Tibial nerve (tissue), 4 donors: ENCODE measurements around the gene STARD8. TPM values are rescaled to one million over a fixed set of nuclear protein-coding genes. Genes with fewer than 3 reads are reported as not detected.

Experiments
- DNase-seq, 2 donors: peaks; one replicate each; pipeline ENCODE4 v3.0.0-alpha.2; 2019; ENCODE audit warnings: low spot score in 2 of 2
- H3K27ac ChIP-seq, 4 donors: fragments of 200-600 bp; sonication (generic) in 3 of 4; one replicate each; pipeline ENCODE4 v1.5.1; 2017 to 2019; ENCODE audit warnings: mild to moderate bottlenecking in 1 of 4
- H3K27me3 ChIP-seq, 2 donors: fragments of 200-600 bp; sonication (generic) in 1 of 2; one replicate each; pipeline versions ENCODE4 v1.5.1 to v1.6.0; 2017 to 2019
- H3K36me3 ChIP-seq, 3 donors: fragments of 200-600 bp; sonication (generic); one replicate each; pipeline ENCODE4 v1.5.1; 2018 to 2019
- H3K4me1 ChIP-seq, 4 donors: fragments of 200-600 bp; sonication (generic) in 3 of 4; one replicate each; pipeline ENCODE4 v1.5.1; 2017 to 2019
- H3K4me3 ChIP-seq, 4 donors: fragments of 200-600 bp; sonication (generic) in 3 of 4; one replicate each; pipeline ENCODE4 v1.5.1; 2017 to 2019; ENCODE audit warnings: mild to moderate bottlenecking in 1 of 4, moderate library complexity in 1 of 4
- H3K9me3 ChIP-seq, 4 donors: fragments of 200-600 bp; sonication (generic) in 3 of 4; one replicate each; pipeline ENCODE4 v1.5.1; 2017 to 2019
- EP300 ChIP-seq, 2 donors: sonication (generic); formaldehyde crosslinking; IDR thresholded peaks; one replicate each; pipeline ENCODE4 v1.6.1; 2017; ENCODE audit warnings: antibody characterized with exemption in 2 of 2, mild to moderate bottlenecking in 1 of 2
- POLR2A ChIP-seq, 2 donors: fragments of 450-650 bp; IDR thresholded peaks; one replicate each; pipeline ENCODE4 v1.6.1; 2017; ENCODE audit warnings: antibody characterized with exemption in 2 of 2, mild to moderate bottlenecking in 2 of 2, moderate library complexity in 2 of 2
- WGBS, 2 donors: methylation state at CpG; one replicate each; pipeline ENCODE4 v1.1.5; 2018; 5-methylcytosine and 5-hydroxymethylcytosine counted together
- total RNA-seq, 4 donors: library from RNA; depleted of rRNA; stranded (reverse); fragments of >200 nt; gene quantifications; one replicate each; pipeline ENCODE4 v1.1.0, GENCODE V29; 2016
- TF ChIP-seq, protein P1 (sequence below), 5 experiments: fragments of 200-600 bp in 3 of 5; fragments of 450-650 bp in 2 of 5; sonication (generic) in 3 of 5; IDR thresholded peaks; one replicate each; pipeline ENCODE4 v1.5.1; 2016 to 2019; ENCODE audit warnings: antibody characterized with exemption in 5 of 5, mild to moderate bottlenecking in 3 of 5, moderate library complexity in 2 of 5

STARD8 gene
- total RNA-seq, 4 donors from 2014 or later, result 20.7 to 30.8 (median 22.0) TPM

DNA sequence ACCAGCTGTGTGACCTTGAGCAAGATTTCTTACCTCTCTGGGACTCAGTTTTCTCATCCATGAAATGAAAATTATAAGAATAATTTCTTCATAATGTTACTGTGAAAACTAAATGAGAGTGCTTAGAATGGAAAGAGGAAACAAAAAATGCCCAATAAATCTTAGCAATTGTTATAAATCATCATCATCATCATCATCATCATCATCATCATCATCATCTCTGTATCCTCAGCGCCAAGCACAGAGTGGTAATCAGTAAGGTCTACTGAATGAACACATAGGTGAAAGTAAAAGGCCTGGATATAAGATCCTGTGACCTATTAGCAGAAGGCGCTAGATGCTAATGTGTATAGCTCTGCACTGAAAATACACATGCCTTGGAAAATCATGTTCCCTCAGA lies 6.8 kb upstream of the STARD8 start:
- no peaks in the 10 kb centered on the region for H3K27me3 ChIP-seq
- 69 to 81% methylated on average over 2 of the region's 2 CpGs for WGBS, 2 donors
- H3K36me3 ChIP-seq, result no peaks in the 10 kb centered on the region

DNA sequence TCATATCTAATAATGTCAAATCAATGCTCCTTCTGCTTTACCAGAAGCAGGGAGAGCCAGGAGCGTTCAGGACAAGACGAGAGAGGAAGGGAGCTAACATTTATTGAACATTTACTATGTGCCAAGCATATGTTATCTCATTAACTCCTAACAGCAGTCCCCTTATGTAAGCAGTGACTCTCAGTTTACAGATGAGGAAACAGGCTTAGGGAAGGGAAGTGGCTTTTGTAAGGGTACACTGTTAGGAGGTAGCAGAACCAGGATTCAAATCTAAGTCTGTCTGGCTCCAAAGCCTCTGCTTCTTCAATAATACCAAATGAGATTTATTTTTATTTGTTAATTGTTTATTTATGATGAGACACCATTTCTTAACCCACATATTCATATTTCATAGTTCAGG lies 2.6 kb upstream of the STARD8 start:
- Histone ChIP-seq H3K9me3 (no peaks in the 10 kb centered on the region), H3K4me3 (no peak overlapping the region), H3K4me1 (peaks cover 0 to 15% (median 0%) of the 10 kb centered on the region in 4 donors), H3K36me3 (no peaks in the 10 kb centered on the region), H3K27me3 (peaks cover 0 to 23% of the 10 kb centered on the region in 2 donors), H3K27ac (no peak overlapping the region)
- 73 to 86% methylated on average over 2 of the region's 2 CpGs for WGBS, 2 donors
- DNase-seq, result no peak
- TF ChIP-seq POLR2A (IDR thresholded peaks at IDR 0.05), result no peak
- no peak for TF ChIP-seq EP300 (IDR thresholded peaks at IDR 0.05)
- TF ChIP-seq, protein P1, sequence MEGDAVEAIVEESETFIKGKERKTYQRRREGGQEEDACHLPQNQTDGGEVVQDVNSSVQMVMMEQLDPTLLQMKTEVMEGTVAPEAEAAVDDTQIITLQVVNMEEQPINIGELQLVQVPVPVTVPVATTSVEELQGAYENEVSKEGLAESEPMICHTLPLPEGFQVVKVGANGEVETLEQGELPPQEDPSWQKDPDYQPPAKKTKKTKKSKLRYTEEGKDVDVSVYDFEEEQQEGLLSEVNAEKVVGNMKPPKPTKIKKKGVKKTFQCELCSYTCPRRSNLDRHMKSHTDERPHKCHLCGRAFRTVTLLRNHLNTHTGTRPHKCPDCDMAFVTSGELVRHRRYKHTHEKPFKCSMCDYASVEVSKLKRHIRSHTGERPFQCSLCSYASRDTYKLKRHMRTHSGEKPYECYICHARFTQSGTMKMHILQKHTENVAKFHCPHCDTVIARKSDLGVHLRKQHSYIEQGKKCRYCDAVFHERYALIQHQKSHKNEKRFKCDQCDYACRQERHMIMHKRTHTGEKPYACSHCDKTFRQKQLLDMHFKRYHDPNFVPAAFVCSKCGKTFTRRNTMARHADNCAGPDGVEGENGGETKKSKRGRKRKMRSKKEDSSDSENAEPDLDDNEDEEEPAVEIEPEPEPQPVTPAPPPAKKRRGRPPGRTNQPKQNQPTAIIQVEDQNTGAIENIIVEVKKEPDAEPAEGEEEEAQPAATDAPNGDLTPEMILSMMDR (IDR thresholded peaks at IDR 0.05), result no peak

More for the DNA sequence above, 6.8 kb upstream of the STARD8 start:
- no peaks in the 10 kb centered on the region for H3K4me1 ChIP-seq
- no peak overlapping the region for H3K4me3 ChIP-seq
- H3K27ac ChIP-seq, result no peak overlapping the region
- TF ChIP-seq POLR2A (IDR thresholded peaks at IDR 0.05), result no peak
- TF ChIP-seq EP300 (IDR thresholded peaks at IDR 0.05), result no peak
- TF ChIP-seq, protein P1 (IDR thresholded peaks at IDR 0.05), result no peak
- no peak for DNase-seq
- H3K9me3 ChIP-seq, result no peaks in the 10 kb centered on the region

DNA sequence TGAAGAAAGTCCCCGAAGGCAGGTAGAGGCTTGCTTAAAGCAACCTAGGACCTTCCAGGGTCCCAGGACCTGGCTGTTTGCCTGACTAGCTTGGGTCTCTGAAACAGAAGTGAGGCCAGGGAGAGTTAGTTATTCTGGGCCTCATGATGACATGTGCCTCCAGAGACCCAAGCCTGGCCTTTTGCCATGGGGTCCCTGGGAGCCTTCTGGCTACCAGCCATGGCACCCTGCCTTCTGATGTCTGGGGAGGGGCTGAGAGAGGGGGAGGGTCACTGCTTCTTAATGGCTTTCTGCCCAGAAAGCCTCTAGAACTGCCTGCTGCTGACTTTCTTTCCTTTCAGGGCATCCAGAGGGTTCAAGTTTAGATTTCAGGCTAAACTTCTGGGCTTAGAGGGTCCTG lies 1.0 kb upstream of the STARD8 start:
- H3K4me1 ChIP-seq, result peaks cover 0 to 15% (median 0%) of the 10 kb centered on the region in 4 donors
- no peak overlapping the region for H3K27ac ChIP-seq
- H3K27me3 ChIP-seq, result peaks cover 0 to 23% of the 10 kb centered on the region in 2 donors
- H3K36me3 ChIP-seq, result no peaks in the 10 kb centered on the region
- H3K9me3 ChIP-seq, result no peaks in the 10 kb centered on the region
- 70% methylated on average over 1 of the region's 1 CpG; no CpG with 5 or more reads in 1 of the 2 donors for WGBS, 2 donors
- H3K4me3 ChIP-seq, result no peak overlapping the region
- DNase-seq, result no peak
- TF ChIP-seq EP300 (IDR thresholded peaks at IDR 0.05) (no peak), POLR2A (IDR thresholded peaks at IDR 0.05) (no peak)
- TF ChIP-seq, protein P1 (IDR thresholded peaks at IDR 0.05), result no peak

DNA sequence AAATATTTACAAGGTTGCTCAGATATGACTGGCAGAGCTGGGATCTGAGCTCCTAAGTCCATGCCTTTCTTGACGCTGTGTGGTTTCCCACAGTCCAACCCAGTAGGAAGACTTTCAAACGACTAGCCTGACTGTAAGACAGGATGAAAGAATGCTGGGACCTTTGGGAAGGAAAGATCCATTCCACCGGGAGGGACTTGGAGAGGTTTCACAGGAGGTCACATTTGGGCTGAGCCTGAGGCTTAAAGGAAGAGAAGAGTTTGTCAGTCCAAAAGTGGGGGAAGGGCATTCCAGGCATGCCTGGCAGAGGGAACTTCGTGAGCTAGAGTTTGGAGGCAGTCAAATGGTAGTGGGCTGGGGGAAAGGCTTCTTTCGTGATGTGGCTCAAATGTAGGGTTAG lies 1.5 kb downstream of the STARD8 start:
- Histone ChIP-seq H3K27me3 (peaks cover 0 to 23% of the 10 kb centered on the region in 2 donors), H3K9me3 (no peaks in the 10 kb centered on the region), H3K4me1 (peaks cover 0 to 15% (median 0%) of the 10 kb centered on the region in 4 donors), H3K27ac (peak overlapping the region in 2 of 4 donors; percentile 44 to 46), H3K36me3 (no peaks in the 10 kb centered on the region), H3K4me3 (peak overlapping the region in 1 of 4 donors; percentile 12)
- TF ChIP-seq, protein P1 (IDR thresholded peaks at IDR 0.05), result no peak
- TF ChIP-seq POLR2A (IDR thresholded peaks at IDR 0.05), result no peak
- no peak for TF ChIP-seq EP300 (IDR thresholded peaks at IDR 0.05)
- no peak for DNase-seq
- 9 to 32% methylated on average over 5 of the region's 5 CpGs for WGBS, 2 donors

DNA sequence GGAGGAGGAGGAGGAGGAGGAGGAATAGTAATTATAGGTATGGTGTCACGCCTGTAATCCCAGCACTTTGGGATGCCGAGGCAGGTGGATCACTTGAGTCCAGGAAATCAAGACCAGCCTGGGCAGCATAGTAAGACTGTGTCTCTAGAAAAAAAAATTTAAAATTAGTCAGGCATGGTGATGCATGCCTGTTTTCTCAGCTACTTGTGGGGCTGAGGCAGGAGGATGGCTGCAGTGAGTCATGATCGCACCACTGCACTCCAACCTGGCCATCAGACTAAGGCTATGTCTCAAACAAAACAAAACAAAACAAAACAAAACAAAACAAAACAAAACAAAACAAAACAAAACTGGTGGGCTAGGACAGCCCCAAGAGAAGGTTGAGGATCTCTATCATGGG lies 3.0 kb downstream of the STARD8 start:
- H3K36me3 ChIP-seq, result no peaks in the 10 kb centered on the region
- DNase-seq, result no peak
- peaks cover 0 to 15% (median 0%) of the 10 kb centered on the region in 4 donors for H3K4me1 ChIP-seq
- no peak overlapping the region for H3K27ac ChIP-seq
- H3K4me3 ChIP-seq, result no peak overlapping the region
- H3K9me3 ChIP-seq, result no peaks in the 10 kb centered on the region
- WGBS, 2 donors, result 85 to 94% methylated on average over 3 of the region's 3 CpGs
- peaks cover 0 to 23% of the 10 kb centered on the region in 2 donors for H3K27me3 ChIP-seq
- no peak for TF ChIP-seq EP300 (IDR thresholded peaks at IDR 0.05)
- no peak for TF ChIP-seq POLR2A (IDR thresholded peaks at IDR 0.05)
- TF ChIP-seq, protein P1 (IDR thresholded peaks at IDR 0.05), result no peak
